Sigmoid colon (tissue), 4 donors: Measurements from ENCODE around the gene KRT78.

Experiments used
- CTCF ChIP-seq, 4 experiments: fragments of 450-650 bp in 3 of 4; fragments of 200-600 bp in 1 of 4; IDR thresholded peaks; one replicate each; pipeline ENCODE4 v1.5.1; 2016 to 2019; ENCODE audit warnings: antibody characterized with exemption in 4 of 4, mild to moderate bottlenecking in 3 of 4, moderate library complexity in 2 of 4
- EP300 ChIP-seq, 4 donors: sonication (generic); formaldehyde crosslinking; IDR thresholded peaks; one replicate each; pipeline ENCODE4 v1.6.1; 2017; ENCODE audit warnings: antibody characterized with exemption in 4 of 4
- POLR2A ChIP-seq, 2 donors: fragments of 450-650 bp; IDR thresholded peaks; one replicate each; pipeline ENCODE4 v1.6.1; 2016; ENCODE audit warnings: antibody characterized with exemption in 2 of 2, mild to moderate bottlenecking in 2 of 2, moderate library complexity in 2 of 2
- POLR2AphosphoS5 ChIP-seq, 4 donors: sonication (generic); formaldehyde crosslinking; IDR thresholded peaks; one replicate each; pipeline ENCODE4 v1.6.1; 2017; ENCODE audit warnings: antibody characterized with exemption in 4 of 4

- TF ChIP-seq CTCF (IDR thresholded peaks at IDR 0.05) (no peak), EP300 (IDR thresholded peaks at IDR 0.05) (no peak), POLR2AphosphoS5 (IDR thresholded peaks at IDR 0.05) (no peak), POLR2A (IDR thresholded peaks at IDR 0.05) (no peak)
These were observed 50.7 kb downstream of the KRT78 start for GRCh38 chr12:52798003-52798670.
